NCI-H774 (cell line): Measurements from ENCODE around the gene EYA4.
"Not testable (repeated sequence)": the region's sequence is repeated elsewhere in the genome, so short reads cannot be mapped to it uniquely, and the experiment has no call there.

Experiments used
- DNase-seq: peaks from one replicate; lab custom pipeline; 2025; lab: John Stamatoyannopoulos, UW

Gene EYA4

GRCh38 chr6:133532908-133533307 lies 291.8 kb downstream of the EYA4 start:
- DNase-seq: no peak

- DNase-seq: no peak
Measured at GRCh38 chr6:133539502-133540259, 298.5 kb downstream of the EYA4 start.

- DNase-seq: no peak
Measured at GRCh38 chr6:133540361-133540760, 299.2 kb downstream of the EYA4 start.

- DNase-seq: no peak
Measured at GRCh38 chr6:133541040-133541439, 299.9 kb downstream of the EYA4 start.

- DNase-seq: no peak
Measured at GRCh38 chr6:133542056-133542821, 301.1 kb downstream of the EYA4 start.

- DNase-seq: peak; percentile 69
Measured at GRCh38 chr6:133544419-133544818, 303.3 kb downstream of the EYA4 start.

- no peak for DNase-seq
Measured at GRCh38 chr6:133546098-133546497, 304.9 kb downstream of the EYA4 start.

- no peak for DNase-seq
Measured at GRCh38 chr6:133547136-133547535, 306.0 kb downstream of the EYA4 start.

- no peak for DNase-seq
Measured at GRCh38 chr6:133548423-133549159, 307.4 kb downstream of the EYA4 start.

GRCh38 chr6:133549371-133549801 lies 308.2 kb downstream of the EYA4 start:
- peak; percentile 63 for DNase-seq

- no peak for DNase-seq
Measured at GRCh38 chr6:133550026-133550425, 308.9 kb downstream of the EYA4 start.

GRCh38 chr6:133551436-133551835 lies 310.3 kb downstream of the EYA4 start:
- no peak for DNase-seq

GRCh38 chr6:133551847-133552341 lies 310.7 kb downstream of the EYA4 start:
- DNase-seq: no peak

GRCh38 chr6:133553652-133554051 lies 312.5 kb downstream of the EYA4 start:
- peak; percentile 66 for DNase-seq

GRCh38 chr6:133554121-133554520 lies 313.0 kb downstream of the EYA4 start:
- DNase-seq: not testable (repeated sequence)

- no peak for DNase-seq
Measured at GRCh38 chr6:133555685-133556084, 314.5 kb downstream of the EYA4 start.

GRCh38 chr6:133559926-133560325 lies 318.8 kb downstream of the EYA4 start:
- DNase-seq: no peak

GRCh38 chr6:133567636-133568035 lies 326.5 kb downstream of the EYA4 start:
- DNase-seq: no peak

- DNase-seq: peak; percentile 74
Measured at GRCh38 chr6:133568970-133569889, 328.1 kb downstream of the EYA4 start.

GRCh38 chr6:133571681-133572080 lies 330.5 kb downstream of the EYA4 start:
- DNase-seq: no peak

GRCh38 chr6:133577851-133578250 lies 336.7 kb downstream of the EYA4 start:
- DNase-seq: no peak
